GM10847 (cell line): ENCODE measurements around the gene TOMM20L.

Experiments used
- POLR2A ChIP-seq: IDR thresholded peaks from 2 replicates; pipeline ENCODE4 v1.6.1; 2011; ENCODE audit not compliant: insufficient read length; ENCODE audit errors: extremely low read depth

TOMM20L gene

GRCh38 chr14:58408681-58409215 is 13.0 kb downstream of the TOMM20L start:
- no peak for TF ChIP-seq POLR2A

GRCh38 chr14:58414845-58415244 is 19.1 kb downstream of the TOMM20L start:
- TF ChIP-seq POLR2A, result no peak

GRCh38 chr14:58415636-58416547 is 20.2 kb downstream of the TOMM20L start:
- no peak for TF ChIP-seq POLR2A

GRCh38 chr14:58426670-58427280 is 31.0 kb downstream of the TOMM20L start:
- peak; percentile 46 for TF ChIP-seq POLR2A

- TF ChIP-seq POLR2A, result peak; percentile 66
Observed at GRCh38 chr14:58427281-58428117, 31.8 kb downstream of the TOMM20L start, which contains the start of the genes KIAA0586 and TIMM9. KIAA0586 (plus strand) TSS chr14:58427719; CDS start chr14:58428265, 546 bp downstream. TIMM9 (minus strand) TSS chr14:58427531; CDS start chr14:58411945, 15,586 bp downstream.

GRCh38 chr14:58428118-58428683 is 32.5 kb downstream of the TOMM20L start:
- no peak for TF ChIP-seq POLR2A

- TF ChIP-seq POLR2A, result no peak
Observed at GRCh38 chr14:58430156-58430555, 34.4 kb downstream of the TOMM20L start.

- TF ChIP-seq POLR2A, result no peak
Observed at GRCh38 chr14:58439476-58439875, 43.7 kb downstream of the TOMM20L start.

GRCh38 chr14:58444627-58445026 is 48.9 kb downstream of the TOMM20L start:
- no peak for TF ChIP-seq POLR2A

- TF ChIP-seq POLR2A, result no peak
Observed at GRCh38 chr14:58455593-58456265, 60.0 kb downstream of the TOMM20L start.
